Measurements from ENCODE around the gene SLAMF6.
"Not testable (repeated sequence)": the region's sequence is repeated elsewhere in the genome, so short reads cannot be mapped to it uniquely, and the experiment has no call there.

Gene SLAMF6

DNA sequence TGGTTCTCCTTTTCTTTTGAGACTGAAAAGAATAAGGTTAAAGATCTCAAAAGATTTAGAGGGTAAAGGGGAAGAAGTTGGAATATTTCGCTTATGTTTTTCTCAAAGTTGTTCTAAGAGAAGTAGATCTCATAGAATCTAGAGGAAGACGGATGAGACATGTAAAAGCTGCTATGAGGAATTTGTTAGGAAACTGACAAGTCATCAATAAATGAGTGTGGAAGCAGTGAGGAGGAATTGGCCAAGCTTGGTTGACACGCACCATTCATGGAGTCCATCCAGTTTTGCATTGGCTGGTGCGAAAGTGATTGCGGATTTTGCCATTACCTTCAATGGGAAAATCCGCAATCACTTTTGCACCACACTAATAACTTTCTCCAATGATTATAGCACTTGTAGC, 20.0 kb downstream of the SLAMF6 start:
- DNase-seq (ENCODE audit: low read depth, low spot score): no peak
- TF ChIP-seq CTCF (IDR thresholded peaks at IDR 0.05; ENCODE audit: low read depth, low read length): no peak
- in situ Hi-C loops (cut with HindIII; ENCODE audit: low sequenced_read_pairs): no loop called here
- no peak overlapping the region for H3K4me3 ChIP-seq (ENCODE audit: low read depth, low read length)

DNA sequence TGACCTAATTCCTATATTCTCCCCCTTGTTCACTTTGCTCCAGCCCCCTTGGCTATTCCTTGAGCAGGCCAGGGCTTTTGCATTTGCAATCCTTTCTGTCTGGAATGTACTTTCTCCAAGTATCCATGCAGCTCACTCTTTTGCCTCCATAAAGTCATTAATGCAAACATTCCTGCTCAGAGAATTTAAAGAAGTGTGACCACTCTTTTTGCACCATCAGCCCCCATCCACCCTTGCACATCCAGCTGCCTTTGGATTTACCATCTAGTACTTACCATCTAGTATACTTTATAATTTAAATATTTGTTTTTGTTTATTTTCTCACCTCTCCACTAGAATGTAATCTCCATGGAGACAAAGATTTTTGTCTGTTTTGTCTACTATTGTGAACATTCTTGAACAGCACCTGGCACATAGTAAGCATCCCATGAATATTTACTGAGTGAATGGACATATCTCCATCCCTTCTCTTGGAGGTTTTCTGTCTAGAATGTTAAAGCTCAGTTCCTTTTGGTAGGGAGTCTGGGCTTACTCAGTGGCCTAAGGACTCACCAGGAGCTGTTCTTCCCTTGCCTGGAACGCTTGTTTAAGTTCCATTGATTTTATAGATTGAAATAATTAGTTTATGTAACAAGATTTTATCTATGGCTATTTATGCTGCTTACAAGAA, 22.6 kb downstream of the SLAMF6 start:
- TF ChIP-seq CTCF (IDR thresholded peaks at IDR 0.05; ENCODE audit: low read depth, low read length): no peak
- in situ Hi-C loops (cut with HindIII; ENCODE audit: low sequenced_read_pairs): no loop called here
- no peak for DNase-seq (ENCODE audit: low read depth, low spot score)
- H3K4me3 ChIP-seq (ENCODE audit: low read depth, low read length): no peak overlapping the region

DNA sequence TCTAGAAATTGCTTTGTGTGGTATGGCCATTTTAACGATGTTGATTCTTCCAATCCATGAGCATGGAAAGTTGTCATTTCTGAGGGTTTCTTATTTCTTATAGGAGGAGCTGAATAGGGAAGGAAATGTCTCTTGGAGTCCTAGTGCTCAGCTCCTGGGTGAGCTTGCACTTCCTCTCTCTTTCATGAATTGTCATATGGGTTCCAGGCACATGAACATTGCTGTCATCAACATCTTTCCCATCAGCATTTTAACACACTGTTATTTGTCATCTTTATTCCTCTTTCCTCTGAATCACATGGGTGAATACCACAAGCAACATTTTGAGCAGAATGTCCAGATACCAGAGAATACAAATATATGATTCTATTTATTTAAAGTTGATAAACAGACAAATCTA, 23.4 kb downstream of the SLAMF6 start:
- no peak for DNase-seq (ENCODE audit: low read depth, low spot score)
- no peak for TF ChIP-seq CTCF (IDR thresholded peaks at IDR 0.05; ENCODE audit: low read depth, low read length)
- in situ Hi-C loops (cut with HindIII; ENCODE audit: low sequenced_read_pairs): no loop called here
- no peak overlapping the region for H3K4me3 ChIP-seq (ENCODE audit: low read depth, low read length)

DNA sequence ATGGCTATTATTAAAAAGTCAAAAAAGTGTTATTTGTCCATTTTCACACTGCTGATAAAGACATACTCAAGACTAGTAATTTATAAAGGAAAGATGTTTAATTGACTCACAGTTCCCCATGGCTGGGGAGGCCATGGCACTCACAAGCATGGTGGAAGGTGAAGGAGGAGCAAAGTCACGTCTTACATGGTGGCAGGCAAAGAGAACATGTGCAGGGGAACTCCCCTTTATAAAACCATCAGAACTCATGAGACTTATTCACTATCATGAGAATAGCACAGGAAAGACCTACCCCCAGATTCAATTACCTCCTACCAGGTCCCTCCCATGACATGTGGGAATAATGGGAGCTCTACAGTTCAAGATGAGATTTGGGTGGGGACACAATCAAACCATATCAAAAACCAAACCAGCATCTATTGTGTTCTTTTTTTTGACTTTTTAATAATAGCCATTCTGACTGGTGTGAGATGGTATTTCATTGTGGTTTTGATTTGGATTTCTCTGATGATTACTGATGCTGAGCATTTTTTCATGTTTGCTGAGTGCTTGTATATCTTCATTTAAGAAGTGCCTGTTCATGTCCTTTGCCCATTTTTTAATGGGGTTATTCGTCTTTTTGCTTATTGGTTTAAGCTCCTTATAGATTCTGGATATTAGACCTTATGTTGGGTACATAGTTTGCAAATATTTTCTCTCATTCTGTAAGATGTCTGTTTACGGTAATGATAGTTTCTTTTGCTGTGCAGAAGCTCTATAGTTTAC, 24.6 kb downstream of the SLAMF6 start:
- in situ Hi-C loops (cut with HindIII; ENCODE audit: low sequenced_read_pairs); H3K4me3 ChIP-seq (ENCODE audit: low read depth, low read length); DNase-seq (ENCODE audit: low read depth, low spot score): not testable (repeated sequence)

DNA sequence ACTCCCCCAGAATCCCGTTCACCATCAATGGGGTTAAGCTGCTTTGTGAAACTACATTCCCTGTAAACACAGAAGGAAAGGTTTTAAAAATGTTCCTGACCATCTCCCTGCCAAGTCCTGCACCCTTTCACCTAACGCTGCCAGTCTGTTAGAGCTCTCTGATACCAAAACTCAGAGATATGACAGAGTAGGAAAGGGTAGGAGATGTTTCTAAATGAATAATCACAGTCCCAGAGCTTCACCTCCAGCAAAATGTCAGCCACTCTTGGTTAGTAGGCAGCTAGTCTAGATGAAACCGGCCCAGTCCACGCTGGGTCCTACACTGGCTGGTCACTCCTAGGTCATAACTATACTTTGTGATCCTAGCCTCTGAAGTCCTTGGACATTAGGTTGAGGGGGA, 26.7 kb downstream of the SLAMF6 start:
- DNase-seq (ENCODE audit: low read depth, low spot score): no peak
- no peak overlapping the region for H3K4me3 ChIP-seq (ENCODE audit: low read depth, low read length)
- no peak for TF ChIP-seq CTCF (IDR thresholded peaks at IDR 0.05; ENCODE audit: low read depth, low read length)
- in situ Hi-C loops (cut with HindIII; ENCODE audit: low sequenced_read_pairs): no loop called here

DNA sequence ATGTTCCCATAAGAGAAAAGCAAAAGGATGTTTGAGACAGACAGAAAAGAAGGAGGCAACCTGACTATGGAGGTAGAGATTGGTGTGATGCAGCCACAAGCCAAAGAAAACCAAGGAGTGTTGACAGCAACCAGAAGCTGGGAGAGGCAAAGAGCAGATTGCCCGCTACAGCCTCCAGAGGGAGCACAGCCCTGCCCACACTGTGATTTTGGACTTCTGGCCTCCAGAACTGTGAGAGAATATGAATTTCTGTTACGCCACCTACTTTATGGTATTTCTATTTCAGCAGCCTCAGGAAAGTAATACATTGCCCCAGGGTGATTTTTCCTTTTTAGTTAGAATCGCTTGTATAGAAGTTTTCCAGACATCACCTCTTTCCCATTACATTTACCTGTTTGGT, 28.4 kb downstream of the SLAMF6 start:
- peak; percentile 23 for TF ChIP-seq CTCF (IDR thresholded peaks at IDR 0.05; ENCODE audit: low read depth, low read length)
- no peak for DNase-seq (ENCODE audit: low read depth, low spot score)
- no peak overlapping the region for H3K4me3 ChIP-seq (ENCODE audit: low read depth, low read length)
- in situ Hi-C loops (cut with HindIII; ENCODE audit: low sequenced_read_pairs): no loop called here

DNA sequence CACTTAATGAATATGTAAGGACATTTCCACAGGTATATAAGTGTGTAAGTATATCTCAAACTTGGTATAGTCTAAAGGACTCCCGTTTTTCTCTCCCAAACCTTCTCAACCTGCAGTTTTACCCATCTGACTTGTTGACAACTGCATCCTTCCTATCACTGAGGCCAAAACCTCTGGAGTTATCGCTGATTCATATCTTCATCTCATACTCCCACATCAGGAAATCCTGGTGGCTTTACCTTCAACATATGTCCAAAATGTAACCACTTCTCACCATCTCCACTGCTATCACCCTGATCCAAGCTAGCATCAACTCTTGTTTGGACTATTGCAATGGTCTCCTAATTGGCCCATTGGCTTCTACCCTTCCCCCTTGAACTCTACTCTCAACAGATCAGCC, 30.4 kb downstream of the SLAMF6 start:
- DNase-seq (ENCODE audit: low read depth, low spot score): no peak
- no peak overlapping the region for H3K4me3 ChIP-seq (ENCODE audit: low read depth, low read length)
- in situ Hi-C loops (cut with HindIII; ENCODE audit: low sequenced_read_pairs): no loop called here
- TF ChIP-seq CTCF (IDR thresholded peaks at IDR 0.05; ENCODE audit: low read depth, low read length): no peak

Data from astrocyte of the spinal cord (primary cell).